ENCODE measurements around the gene RESF1.

GRCh38 chr12:31929027-31929526 lies 30.1 kb upstream of the RESF1 start:
- TF ChIP-seq CTCF (IDR thresholded peaks at IDR 0.05) = no peak
- TF ChIP-seq POLR2A (IDR thresholded peaks at IDR 0.05) = no peak
